GM23338 (cell line): ENCODE results near the gene MAN1C1. TPM values are rescaled to one million over a fixed set of nuclear protein-coding genes. Genes with fewer than 3 reads are reported as not detected.

Source experiments
- ATAC-seq: fragments of 200-7000 bp; cut with Tn5 transposase; 3 replicates; pipeline ENCODE4 v1.9.1; 2020
- DNase-seq: peaks from one replicate; pipeline ENCODE4 v3.0.0-alpha.2; 2015; ENCODE audit warnings: low spot score
- H2AFZ ChIP-seq: fragments of 200-600 bp; sonication (generic); 2 replicates; pipeline ENCODE4 v1.8.0; 2016; ENCODE audit warnings: antibody characterized with exemption, mild to moderate bottlenecking, moderate library complexity
- H3F3A ChIP-seq: fragments of 200-600 bp; sonication (generic); replicated peaks from 2 replicates; pipeline ENCODE4 v1.8.0; 2017; ENCODE audit warnings: antibody characterized with exemption, mixed run types, low read depth
- H3K27ac ChIP-seq: fragments of 200-600 bp; sonication (generic); 2 replicates; pipeline ENCODE4 v1.6.1; 2016; ENCODE audit warnings: low read depth
- H3K27me3 ChIP-seq: fragments of 200-600 bp; sonication (generic); 2 replicates; pipeline ENCODE4 v1.8.0; 2016; ENCODE audit warnings: mild to moderate bottlenecking, mixed run types, moderate library complexity; ENCODE audit not compliant: insufficient read depth
- H3K36me3 ChIP-seq: fragments of 200-600 bp; sonication (generic); 2 replicates; pipeline ENCODE4 v1.8.0; 2016; ENCODE audit warnings: mild to moderate bottlenecking; ENCODE audit not compliant: insufficient read depth
- H3K4me1 ChIP-seq: fragments of 200-600 bp; sonication (generic); 2 replicates; pipeline ENCODE4 v1.8.0; 2016; ENCODE audit warnings: mild to moderate bottlenecking, moderate library complexity; ENCODE audit not compliant: insufficient read depth
- H3K4me2 ChIP-seq: fragments of 200-600 bp; sonication (generic); 2 replicates; pipeline ENCODE4 v1.7.1; 2017; ENCODE audit warnings: mixed run types
- H3K4me3 ChIP-seq: fragments of 200-600 bp; sonication (generic); 2 replicates; pipeline ENCODE4 v1.6.1; 2016; ENCODE audit warnings: mixed run types
- H3K79me2 ChIP-seq: fragments of 200-600 bp; sonication (generic); replicated peaks from 2 replicates; pipeline ENCODE4 v1.8.0; 2017; ENCODE audit warnings: mild to moderate bottlenecking; ENCODE audit not compliant: insufficient read depth
- H3K9me2 ChIP-seq: fragments of 200-600 bp; sonication (generic); 2 replicates; pipeline ENCODE4 v1.8.0; 2017; ENCODE audit not compliant: insufficient read depth
- H4K20me1 ChIP-seq: fragments of 200-600 bp; sonication (generic); replicated peaks from 2 replicates; pipeline ENCODE4 v1.8.0; 2017; ENCODE audit warnings: mild to moderate bottlenecking; ENCODE audit not compliant: insufficient read depth
- H3K27ac Mint-ChIP-seq: 2 replicates; pipeline ENCODE4 v1.8.0; 2020; ENCODE audit warnings: inconsistent platforms, mild to moderate bottlenecking, moderate library complexity, mixed read lengths
- H3K27me3 Mint-ChIP-seq: 3 replicates; pipeline ENCODE4 v1.8.0; 2022; ENCODE audit warnings: low read depth, mild to moderate bottlenecking, moderate library complexity, mixed read lengths, inconsistent platforms; ENCODE audit not compliant: insufficient read depth, poor library complexity
- H3K36me3 Mint-ChIP-seq: 3 replicates; pipeline ENCODE4 v1.8.0; 2021; ENCODE audit warnings: low read depth, mild to moderate bottlenecking, inconsistent platforms, moderate library complexity, mixed read lengths
- H3K4me1 Mint-ChIP-seq: 3 replicates; pipeline ENCODE4 v1.8.0; 2020; ENCODE audit warnings: mild to moderate bottlenecking, inconsistent platforms, mixed read lengths
- H3K4me3 Mint-ChIP-seq: 3 replicates; pipeline ENCODE4 v1.8.0; 2021; ENCODE audit warnings: moderate library complexity, mild to moderate bottlenecking, inconsistent platforms, mixed read lengths
- H3K9me3 Mint-ChIP-seq: 3 replicates; pipeline ENCODE4 v1.8.0; 2020; ENCODE audit warnings: moderate library complexity, mild to moderate bottlenecking, inconsistent platforms, mixed read lengths
- CREB1 ChIP-seq: fragments of 250-450 bp; sonication (Bioruptor Pico); IDR thresholded peaks from 2 replicates; pipeline ENCODE4 v1.5.0; 2020; ENCODE audit warnings: low read depth, mild to moderate bottlenecking, moderate library complexity
- EZH2phosphoT487 ChIP-seq: fragments of 200-600 bp; sonication (generic); IDR thresholded peaks from one replicate; pipeline ENCODE4 v1.8.1; 2018; ENCODE audit warnings: antibody characterized with exemption; ENCODE audit not compliant: unreplicated experiment
- NANOG ChIP-seq: IDR thresholded peaks from 2 replicates; pipeline ENCODE4 v1.6.1; 2016; ENCODE audit warnings: antibody characterized with exemption, borderline replicate concordance
- POLR2AphosphoS5 ChIP-seq: IDR thresholded peaks from 2 replicates; pipeline ENCODE4 v1.6.1; 2016; ENCODE audit warnings: antibody characterized with exemption, low read depth
- STAT1 ChIP-seq: IDR thresholded peaks from one replicate; pipeline ENCODE4 v1.6.1; 2016; ENCODE audit warnings: antibody characterized with exemption; ENCODE audit not compliant: unreplicated experiment
- ZNF331 ChIP-seq: fragments of 250-450 bp; sonication (Bioruptor Pico); IDR thresholded peaks from 2 replicates; pipeline ENCODE4 v1.5.0; 2020; ENCODE audit warnings: low read depth, mild to moderate bottlenecking, moderate library complexity
- polyA plus RNA-seq: library from polyadenylated mRNA; unstranded; fragments of >200 nt; fragmentation: Nextera tagmentation; extraction: Ambion mirVana; gene quantifications from 2 replicates; pipeline ENCODE4 v1.2.1, GENCODE V29; 2016
- total RNA-seq: library from RNA; depleted of rRNA; stranded (reverse); fragments of >200 nt; shearing (Covaris generic); gene quantifications from 2 replicates; pipeline ENCODE4 v1.2.3, GENCODE V29; 2014
- TF ChIP-seq, protein P1 (sequence below): fragments of 250-450 bp; sonication (Bioruptor Pico); IDR thresholded peaks from 2 replicates; pipeline ENCODE4 v1.5.0; 2020; ENCODE audit warnings: mild to moderate bottlenecking, moderate library complexity
- TF ChIP-seq, protein P2 (sequence below): IDR thresholded peaks from one replicate; pipeline ENCODE4 v1.6.1; 2018; ENCODE audit warnings: antibody characterized with exemption; ENCODE audit not compliant: unreplicated experiment
- TF ChIP-seq, protein P3 (sequence below): IDR thresholded peaks from 2 replicates; pipeline ENCODE4 v1.6.1; 2016; ENCODE audit warnings: antibody characterized with exemption

The MAN1C1 gene
- total and polyA plus RNA-seq, 2 experiments from 2014 or later = 5.4 to 13.6 TPM

DNA sequence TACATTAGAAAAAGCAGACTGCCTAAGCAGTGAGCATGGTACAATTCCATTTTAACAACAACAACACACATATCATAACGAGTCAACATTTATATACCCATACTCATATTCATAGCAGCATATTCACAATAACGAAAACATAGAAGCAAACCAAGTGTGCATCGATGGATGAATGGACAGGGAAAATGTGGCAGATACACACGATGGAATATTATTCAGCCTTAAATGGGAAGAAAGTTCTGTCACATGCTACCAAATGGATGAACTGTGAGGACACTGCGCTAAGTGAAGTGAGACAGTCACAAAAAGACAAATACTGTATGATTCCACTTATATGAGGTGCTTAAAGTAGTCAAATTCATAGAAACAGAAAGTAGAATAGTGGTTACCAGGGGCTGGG is 9.5 kb upstream of the MAN1C1 start:
- no peak overlapping the region for H3K4me2 ChIP-seq
- H3K4me3 Mint-ChIP-seq = no peak overlapping the region
- H2AFZ ChIP-seq = no peak overlapping the region
- no peaks in the 10 kb centered on the region for H4K20me1 ChIP-seq
- no peak overlapping the region for H3K4me3 ChIP-seq
- H3K27me3 Mint-ChIP-seq = no peaks in the 10 kb centered on the region
- ATAC-seq = no peak
- no peak for DNase-seq
- no peaks in the 10 kb centered on the region for H3K9me2 ChIP-seq
- no peaks in the 10 kb centered on the region for H3K79me2 ChIP-seq
- TF ChIP-seq EZH2phosphoT487 (no peak), CREB1 (no peak), STAT1 (no peak), NANOG (no peak), POLR2AphosphoS5 (no peak), ZNF331 (CRISPR knock-in tag) (no peak)
- TF ChIP-seq, protein P1, sequence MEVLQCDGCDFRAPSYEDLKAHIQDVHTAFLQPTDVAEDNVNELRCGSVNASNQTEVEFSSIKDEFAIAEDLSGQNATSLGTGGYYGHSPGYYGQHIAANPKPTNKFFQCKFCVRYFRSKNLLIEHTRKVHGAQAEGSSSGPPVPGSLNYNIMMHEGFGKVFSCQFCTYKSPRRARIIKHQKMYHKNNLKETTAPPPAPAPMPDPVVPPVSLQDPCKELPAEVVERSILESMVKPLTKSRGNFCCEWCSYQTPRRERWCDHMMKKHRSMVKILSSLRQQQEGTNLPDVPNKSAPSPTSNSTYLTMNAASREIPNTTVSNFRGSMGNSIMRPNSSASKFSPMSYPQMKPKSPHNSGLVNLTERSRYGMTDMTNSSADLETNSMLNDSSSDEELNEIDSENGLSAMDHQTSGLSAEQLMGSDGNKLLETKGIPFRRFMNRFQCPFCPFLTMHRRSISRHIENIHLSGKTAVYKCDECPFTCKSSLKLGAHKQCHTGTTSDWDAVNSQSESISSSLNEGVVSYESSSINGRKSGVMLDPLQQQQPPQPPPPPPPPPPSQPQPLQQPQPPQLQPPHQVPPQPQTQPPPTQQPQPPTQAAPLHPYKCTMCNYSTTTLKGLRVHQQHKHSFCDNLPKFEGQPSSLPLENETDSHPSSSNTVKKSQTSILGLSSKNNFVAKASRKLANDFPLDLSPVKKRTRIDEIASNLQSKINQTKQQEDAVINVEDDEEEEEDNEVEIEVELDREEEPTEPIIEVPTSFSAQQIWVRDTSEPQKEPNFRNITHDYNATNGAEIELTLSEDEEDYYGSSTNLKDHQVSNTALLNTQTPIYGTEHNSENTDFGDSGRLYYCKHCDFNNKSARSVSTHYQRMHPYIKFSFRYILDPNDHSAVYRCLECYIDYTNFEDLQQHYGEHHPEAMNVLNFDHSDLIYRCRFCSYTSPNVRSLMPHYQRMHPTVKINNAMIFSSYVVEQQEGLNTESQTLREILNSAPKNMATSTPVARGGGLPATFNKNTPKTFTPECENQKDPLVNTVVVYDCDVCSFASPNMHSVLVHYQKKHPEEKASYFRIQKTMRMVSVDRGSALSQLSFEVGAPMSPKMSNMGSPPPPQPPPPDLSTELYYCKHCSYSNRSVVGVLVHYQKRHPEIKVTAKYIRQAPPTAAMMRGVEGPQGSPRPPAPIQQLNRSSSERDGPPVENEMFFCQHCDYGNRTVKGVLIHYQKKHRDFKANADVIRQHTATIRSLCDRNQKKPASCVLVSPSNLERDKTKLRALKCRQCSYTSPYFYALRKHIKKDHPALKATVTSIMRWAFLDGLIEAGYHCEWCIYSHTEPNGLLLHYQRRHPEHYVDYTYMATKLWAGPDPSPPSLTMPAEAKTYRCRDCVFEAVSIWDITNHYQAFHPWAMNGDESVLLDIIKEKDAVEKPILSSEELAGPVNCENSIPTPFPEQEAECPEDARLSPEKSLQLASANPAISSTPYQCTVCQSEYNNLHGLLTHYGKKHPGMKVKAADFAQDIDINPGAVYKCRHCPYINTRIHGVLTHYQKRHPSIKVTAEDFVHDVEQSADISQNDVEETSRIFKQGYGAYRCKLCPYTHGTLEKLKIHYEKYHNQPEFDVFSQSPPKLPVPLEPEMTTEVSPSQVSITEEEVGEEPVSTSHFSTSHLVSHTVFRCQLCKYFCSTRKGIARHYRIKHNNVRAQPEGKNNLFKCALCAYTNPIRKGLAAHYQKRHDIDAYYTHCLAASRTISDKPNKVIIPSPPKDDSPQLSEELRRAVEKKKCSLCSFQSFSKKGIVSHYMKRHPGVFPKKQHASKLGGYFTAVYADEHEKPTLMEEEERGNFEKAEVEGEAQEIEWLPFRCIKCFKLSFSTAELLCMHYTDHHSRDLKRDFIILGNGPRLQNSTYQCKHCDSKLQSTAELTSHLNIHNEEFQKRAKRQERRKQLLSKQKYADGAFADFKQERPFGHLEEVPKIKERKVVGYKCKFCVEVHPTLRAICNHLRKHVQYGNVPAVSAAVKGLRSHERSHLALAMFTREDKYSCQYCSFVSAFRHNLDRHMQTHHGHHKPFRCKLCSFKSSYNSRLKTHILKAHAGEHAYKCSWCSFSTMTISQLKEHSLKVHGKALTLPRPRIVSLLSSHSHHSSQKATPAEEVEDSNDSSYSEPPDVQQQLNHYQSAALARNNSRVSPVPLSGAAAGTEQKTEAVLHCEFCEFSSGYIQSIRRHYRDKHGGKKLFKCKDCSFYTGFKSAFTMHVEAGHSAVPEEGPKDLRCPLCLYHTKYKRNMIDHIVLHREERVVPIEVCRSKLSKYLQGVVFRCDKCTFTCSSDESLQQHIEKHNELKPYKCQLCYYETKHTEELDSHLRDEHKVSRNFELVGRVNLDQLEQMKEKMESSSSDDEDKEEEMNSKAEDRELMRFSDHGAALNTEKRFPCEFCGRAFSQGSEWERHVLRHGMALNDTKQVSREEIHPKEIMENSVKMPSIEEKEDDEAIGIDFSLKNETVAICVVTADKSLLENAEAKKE (CRISPR knock-in tag) = no peak
- TF ChIP-seq, protein P2, sequence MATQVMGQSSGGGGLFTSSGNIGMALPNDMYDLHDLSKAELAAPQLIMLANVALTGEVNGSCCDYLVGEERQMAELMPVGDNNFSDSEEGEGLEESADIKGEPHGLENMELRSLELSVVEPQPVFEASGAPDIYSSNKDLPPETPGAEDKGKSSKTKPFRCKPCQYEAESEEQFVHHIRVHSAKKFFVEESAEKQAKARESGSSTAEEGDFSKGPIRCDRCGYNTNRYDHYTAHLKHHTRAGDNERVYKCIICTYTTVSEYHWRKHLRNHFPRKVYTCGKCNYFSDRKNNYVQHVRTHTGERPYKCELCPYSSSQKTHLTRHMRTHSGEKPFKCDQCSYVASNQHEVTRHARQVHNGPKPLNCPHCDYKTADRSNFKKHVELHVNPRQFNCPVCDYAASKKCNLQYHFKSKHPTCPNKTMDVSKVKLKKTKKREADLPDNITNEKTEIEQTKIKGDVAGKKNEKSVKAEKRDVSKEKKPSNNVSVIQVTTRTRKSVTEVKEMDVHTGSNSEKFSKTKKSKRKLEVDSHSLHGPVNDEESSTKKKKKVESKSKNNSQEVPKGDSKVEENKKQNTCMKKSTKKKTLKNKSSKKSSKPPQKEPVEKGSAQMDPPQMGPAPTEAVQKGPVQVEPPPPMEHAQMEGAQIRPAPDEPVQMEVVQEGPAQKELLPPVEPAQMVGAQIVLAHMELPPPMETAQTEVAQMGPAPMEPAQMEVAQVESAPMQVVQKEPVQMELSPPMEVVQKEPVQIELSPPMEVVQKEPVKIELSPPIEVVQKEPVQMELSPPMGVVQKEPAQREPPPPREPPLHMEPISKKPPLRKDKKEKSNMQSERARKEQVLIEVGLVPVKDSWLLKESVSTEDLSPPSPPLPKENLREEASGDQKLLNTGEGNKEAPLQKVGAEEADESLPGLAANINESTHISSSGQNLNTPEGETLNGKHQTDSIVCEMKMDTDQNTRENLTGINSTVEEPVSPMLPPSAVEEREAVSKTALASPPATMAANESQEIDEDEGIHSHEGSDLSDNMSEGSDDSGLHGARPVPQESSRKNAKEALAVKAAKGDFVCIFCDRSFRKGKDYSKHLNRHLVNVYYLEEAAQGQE = no peak
- TF ChIP-seq, protein P3, sequence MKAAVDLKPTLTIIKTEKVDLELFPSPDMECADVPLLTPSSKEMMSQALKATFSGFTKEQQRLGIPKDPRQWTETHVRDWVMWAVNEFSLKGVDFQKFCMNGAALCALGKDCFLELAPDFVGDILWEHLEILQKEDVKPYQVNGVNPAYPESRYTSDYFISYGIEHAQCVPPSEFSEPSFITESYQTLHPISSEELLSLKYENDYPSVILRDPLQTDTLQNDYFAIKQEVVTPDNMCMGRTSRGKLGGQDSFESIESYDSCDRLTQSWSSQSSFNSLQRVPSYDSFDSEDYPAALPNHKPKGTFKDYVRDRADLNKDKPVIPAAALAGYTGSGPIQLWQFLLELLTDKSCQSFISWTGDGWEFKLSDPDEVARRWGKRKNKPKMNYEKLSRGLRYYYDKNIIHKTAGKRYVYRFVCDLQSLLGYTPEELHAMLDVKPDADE = no peak
- H3K4me1 Mint-ChIP-seq = no peaks in the 10 kb centered on the region
- peaks cover 2% of the 10 kb centered on the region; the same call in 1 of the 3 replicates for H3K9me3 Mint-ChIP-seq
- no peaks in the 10 kb centered on the region for H3F3A ChIP-seq
- H3K4me1 ChIP-seq = no peaks in the 10 kb centered on the region
- no peak overlapping the region for H3K27ac ChIP-seq
- H3K36me3 Mint-ChIP-seq = no peaks in the 10 kb centered on the region
- no peaks in the 10 kb centered on the region for H3K36me3 ChIP-seq
- H3K27me3 ChIP-seq = no peaks in the 10 kb centered on the region
- H3K27ac Mint-ChIP-seq = no peak overlapping the region
